ENCODE data around the gene FYB1. TPM values are rescaled to one million over a fixed set of nuclear protein-coding genes. Genes with fewer than 3 reads are reported as not detected.

FYB1 gene
- total RNA-seq, 1 experiment from 2014 or later: 10.5 TPM

DNA sequence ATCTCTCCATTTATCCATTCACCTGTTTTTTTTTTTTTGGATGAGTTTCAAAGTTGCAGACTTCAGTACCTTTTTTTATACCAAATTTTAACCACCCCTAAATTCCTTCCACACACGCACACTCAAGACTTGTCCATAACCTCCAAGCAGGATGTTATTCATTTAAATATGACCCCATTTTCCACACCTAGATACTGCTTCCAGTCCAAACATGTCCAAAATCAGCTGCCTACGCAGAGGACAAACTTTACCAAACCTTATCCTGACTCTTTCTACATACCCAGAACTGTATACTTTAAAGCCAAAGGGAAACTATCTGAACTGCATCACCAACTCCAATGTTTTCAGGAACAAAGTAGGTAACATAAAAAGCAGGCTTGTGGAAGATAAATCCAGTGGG is 36.0 kb upstream of the FYB1 start:
- no peaks in the 10 kb centered on the region; the same call in 1 of the 2 replicates for H3K9me3 ChIP-seq (ENCODE audit: insufficient read depth, low read depth)
- no TSS peak for BruUV-seq (replicated peaks)
- H3K4me3 ChIP-seq: no peak overlapping the region
- H3K79me2 ChIP-seq (ENCODE audit: low read depth): no peaks in the 10 kb centered on the region
- peaks cover 13% of the 10 kb centered on the region for H3K4me1 ChIP-seq (replicated peaks; ENCODE audit: insufficient read depth)
- no peaks in the 10 kb centered on the region for H3K36me3 ChIP-seq (ENCODE audit: low read depth)
- CTCF ChIA-PET: no interaction called here
- POLR2A ChIA-PET (ENCODE audit: unreplicated experiment): no interaction called here
- DNase-seq: no peak
- no peaks in the 10 kb centered on the region for H3F3A ChIP-seq (ENCODE audit: insufficient read depth, low read depth)
- intact Hi-C loops (cut with micrococcal nuclease; ENCODE audit: unreplicated experiment): no loop called here
- 0 out of 2 replicates have a peak overlapping the region, but pooled peaks have one; percentile 66 for H3K4me2 ChIP-seq
- peak overlapping the region; percentile 44; the same call in 1 of the 2 replicates for H2AFZ ChIP-seq
- no peaks in the 10 kb centered on the region for H3K9me2 ChIP-seq (ENCODE audit: insufficient read depth)
- H4K20me1 ChIP-seq (ENCODE audit: insufficient read depth): no peaks in the 10 kb centered on the region
- TF ChIP-seq, protein P1, sequence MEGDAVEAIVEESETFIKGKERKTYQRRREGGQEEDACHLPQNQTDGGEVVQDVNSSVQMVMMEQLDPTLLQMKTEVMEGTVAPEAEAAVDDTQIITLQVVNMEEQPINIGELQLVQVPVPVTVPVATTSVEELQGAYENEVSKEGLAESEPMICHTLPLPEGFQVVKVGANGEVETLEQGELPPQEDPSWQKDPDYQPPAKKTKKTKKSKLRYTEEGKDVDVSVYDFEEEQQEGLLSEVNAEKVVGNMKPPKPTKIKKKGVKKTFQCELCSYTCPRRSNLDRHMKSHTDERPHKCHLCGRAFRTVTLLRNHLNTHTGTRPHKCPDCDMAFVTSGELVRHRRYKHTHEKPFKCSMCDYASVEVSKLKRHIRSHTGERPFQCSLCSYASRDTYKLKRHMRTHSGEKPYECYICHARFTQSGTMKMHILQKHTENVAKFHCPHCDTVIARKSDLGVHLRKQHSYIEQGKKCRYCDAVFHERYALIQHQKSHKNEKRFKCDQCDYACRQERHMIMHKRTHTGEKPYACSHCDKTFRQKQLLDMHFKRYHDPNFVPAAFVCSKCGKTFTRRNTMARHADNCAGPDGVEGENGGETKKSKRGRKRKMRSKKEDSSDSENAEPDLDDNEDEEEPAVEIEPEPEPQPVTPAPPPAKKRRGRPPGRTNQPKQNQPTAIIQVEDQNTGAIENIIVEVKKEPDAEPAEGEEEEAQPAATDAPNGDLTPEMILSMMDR (conservative IDR thresholded peaks at IDR 0.05): no peak
- TF ChIP-seq EZH2 (IDR thresholded peaks at IDR 0.05; ENCODE audit: low read depth): no peak
- no peaks in the 10 kb centered on the region for H3K27me3 ChIP-seq (ENCODE audit: insufficient read depth, low read depth)
- peak overlapping the region; percentile 62 for H3K27ac ChIP-seq

DNA sequence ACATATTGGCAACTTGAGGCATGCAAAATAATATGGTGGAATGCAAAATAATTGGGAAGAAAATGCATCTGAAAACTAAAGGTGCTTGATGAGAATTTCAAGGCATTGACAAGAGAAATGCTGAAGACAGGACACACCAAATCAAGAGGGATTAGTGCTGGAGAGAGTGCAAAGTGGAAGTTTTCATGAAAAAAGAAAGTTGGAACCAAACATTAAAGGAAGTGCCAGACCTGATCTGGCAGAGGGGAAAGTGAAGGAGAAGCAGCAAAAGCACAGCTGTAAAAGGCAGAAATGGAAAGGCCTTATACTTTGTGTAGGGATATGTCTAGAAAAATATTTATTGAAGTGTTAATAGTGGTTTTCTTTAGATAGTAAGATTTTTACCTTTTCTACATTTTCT is 35.3 kb upstream of the FYB1 start:
- POLR2A ChIA-PET (ENCODE audit: unreplicated experiment): no interaction called here
- H3K27ac ChIP-seq: no peak overlapping the region
- H4K20me1 ChIP-seq (ENCODE audit: insufficient read depth): no peaks in the 10 kb centered on the region
- no peaks in the 10 kb centered on the region for H3K79me2 ChIP-seq (ENCODE audit: low read depth)
- H3K36me3 ChIP-seq (ENCODE audit: low read depth): no peaks in the 10 kb centered on the region
- intact Hi-C loops (cut with micrococcal nuclease; ENCODE audit: unreplicated experiment): no loop called here
- no peak for TF ChIP-seq EZH2 (IDR thresholded peaks at IDR 0.05; ENCODE audit: low read depth)
- TF ChIP-seq, protein P1 (conservative IDR thresholded peaks at IDR 0.05): no peak
- CTCF ChIA-PET: no interaction called here
- no peak overlapping the region for H3K4me3 ChIP-seq
- no peaks in the 10 kb centered on the region; the same call in 1 of the 2 replicates for H3K9me3 ChIP-seq (ENCODE audit: insufficient read depth, low read depth)
- no peaks in the 10 kb centered on the region for H3F3A ChIP-seq (ENCODE audit: insufficient read depth, low read depth)
- DNase-seq: no peak
- no peak overlapping the region for H2AFZ ChIP-seq
- no peaks in the 10 kb centered on the region for H3K27me3 ChIP-seq (ENCODE audit: insufficient read depth, low read depth)
- no peaks in the 10 kb centered on the region for H3K9me2 ChIP-seq (ENCODE audit: insufficient read depth)
- no peak overlapping the region for H3K4me2 ChIP-seq
- H3K4me1 ChIP-seq (replicated peaks; ENCODE audit: insufficient read depth): peaks cover 13% of the 10 kb centered on the region
- no TSS peak for BruUV-seq (replicated peaks)

DNA sequence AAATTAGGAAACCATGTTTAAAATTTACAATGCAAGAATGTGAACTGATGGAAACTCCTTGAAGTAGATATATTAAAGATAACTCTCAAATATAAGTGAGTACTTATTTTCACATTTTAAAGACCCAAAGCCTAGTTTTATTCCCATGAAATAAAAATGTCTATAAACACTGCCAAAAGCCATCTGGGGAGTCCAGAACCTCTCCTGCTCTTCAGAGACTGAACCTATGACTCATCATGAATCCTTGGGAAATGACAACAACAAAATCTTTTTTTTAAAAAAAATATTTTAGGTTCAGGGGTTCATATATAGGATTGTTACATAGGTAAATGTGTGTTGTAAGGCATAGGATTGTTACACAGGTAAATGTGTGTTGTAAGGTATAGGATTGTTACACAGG is 33.8 kb upstream of the FYB1 start:
- Histone ChIP-seq H3K27ac (no peak overlapping the region), H4K20me1 (ENCODE audit: insufficient read depth) (no peaks in the 10 kb centered on the region), H3K4me3 (no peak overlapping the region), H3K79me2 (ENCODE audit: low read depth) (no peaks in the 10 kb centered on the region), H3K9me3 (ENCODE audit: insufficient read depth, low read depth) (no peaks in the 10 kb centered on the region; the same call in 1 of the 2 replicates), H3K4me1 (replicated peaks; ENCODE audit: insufficient read depth) (peaks cover 13% of the 10 kb centered on the region), H2AFZ (no peak overlapping the region), H3K4me2 (no peak overlapping the region), H3K27me3 (ENCODE audit: insufficient read depth, low read depth) (no peaks in the 10 kb centered on the region), H3K36me3 (ENCODE audit: low read depth) (no peaks in the 10 kb centered on the region), H3K9me2 (ENCODE audit: insufficient read depth) (no peaks in the 10 kb centered on the region), H3F3A (ENCODE audit: insufficient read depth, low read depth) (no peaks in the 10 kb centered on the region)
- ChIA-PET CTCF (no interaction called here), POLR2A (ENCODE audit: unreplicated experiment) (no interaction called here)
- TF ChIP-seq EZH2 (IDR thresholded peaks at IDR 0.05; ENCODE audit: low read depth): no peak
- TF ChIP-seq, protein P1 (conservative IDR thresholded peaks at IDR 0.05): no peak
- no peak for DNase-seq
- intact Hi-C loops (cut with micrococcal nuclease; ENCODE audit: unreplicated experiment): no loop called here
- BruUV-seq (replicated peaks): no TSS peak
